Naive thymus-derived CD8-positive, alpha-beta T cell (primary cell): ENCODE data around the gene P2RX1. TPM values are rescaled to one million over a fixed set of nuclear protein-coding genes. Genes with fewer than 3 reads are reported as not detected.

Source experiments
- ATAC-seq, 2 donors: fragments of 150-1000 bp; cut with Tn5 transposase in 1 of 2; sonication (Bioruptor Pico), chemical (Tn5 transposase) in 1 of 2; 1 replicate in 1 of 2; 2 replicates in 1 of 2; pipeline ENCODE4 v1.10.0; 2021; ENCODE audit warnings: mild to moderate bottlenecking in 2 of 2, moderate library complexity in 2 of 2
- POLR2A ChIA-PET: fragments of 350-600 bp; sonication (Branson Sonifier 250); formaldehyde crosslinking; loops from one replicate; lab custom pipeline; 2021; ENCODE audit warnings: antibody characterized with exemption; lab: Charles Lee
- DNase-seq, 10 donors: peaks; one replicate each; pipeline versions ENCODE4 v3.0.0 to v3.0.0-alpha.2; 2020 to 2022
- H3K27ac Mint-ChIP-seq, 10 donors: one replicate each; pipeline ENCODE4 v1.8.0; 2020 to 2022; ENCODE audit warnings: mild to moderate bottlenecking in 10 of 10, mixed read lengths in 10 of 10, moderate library complexity in 4 of 10, inconsistent platforms in 1 of 10
- H3K27me3 Mint-ChIP-seq, 5 donors: one replicate each; pipeline ENCODE4 v1.8.0; 2021 to 2022; ENCODE audit warnings: mixed read lengths in 5 of 5
- H3K36me3 Mint-ChIP-seq, 3 donors: one replicate each; pipeline ENCODE4 v1.8.0; 2020 to 2022; ENCODE audit warnings: mixed read lengths in 3 of 3, mild to moderate bottlenecking in 2 of 3, inconsistent platforms in 1 of 3
- H3K4me1 Mint-ChIP-seq, 4 donors: one replicate each; pipeline ENCODE4 v1.8.0; 2021 to 2022; ENCODE audit warnings: mixed read lengths in 4 of 4
- H3K4me3 Mint-ChIP-seq, 10 donors: one replicate each; pipeline ENCODE4 v1.8.0; 2020 to 2022; ENCODE audit warnings: mild to moderate bottlenecking in 10 of 10, mixed read lengths in 10 of 10, moderate library complexity in 6 of 10, inconsistent platforms in 1 of 10
- H3K9me3 Mint-ChIP-seq, 9 donors: one replicate each; pipeline ENCODE4 v1.8.0; 2020 to 2022; ENCODE audit warnings: mixed read lengths in 9 of 9, mild to moderate bottlenecking in 3 of 9, inconsistent platforms in 1 of 9, moderate library complexity in 1 of 9
- polyA plus RNA-seq, 3 donors: library from polyadenylated mRNA; unstranded; fragments of 300-500 nt; fragmentation: Illumina TruSeq; gene quantifications; one replicate each; pipeline ENCODE4 v1.2.3, GENCODE V29; 2021
- total RNA-seq, 8 experiments: library from RNA in 2 of 8; stranded (reverse) in 2 of 8; gene quantifications; one replicate each; pipeline ENCODE4 v1.2.3 and lab custom pipeline; 2021 to 2026

P2RX1 gene
- 1 to 10 TPM; 1.1 to 1.6 TPM for total RNA-seq
- polyA plus RNA-seq, result not detected
- total RNA-seq (lab: John Stamatoyannopoulos, UW), result 0 to 0.98 (median 0.16) reads per million in 6 experiments

DNA sequence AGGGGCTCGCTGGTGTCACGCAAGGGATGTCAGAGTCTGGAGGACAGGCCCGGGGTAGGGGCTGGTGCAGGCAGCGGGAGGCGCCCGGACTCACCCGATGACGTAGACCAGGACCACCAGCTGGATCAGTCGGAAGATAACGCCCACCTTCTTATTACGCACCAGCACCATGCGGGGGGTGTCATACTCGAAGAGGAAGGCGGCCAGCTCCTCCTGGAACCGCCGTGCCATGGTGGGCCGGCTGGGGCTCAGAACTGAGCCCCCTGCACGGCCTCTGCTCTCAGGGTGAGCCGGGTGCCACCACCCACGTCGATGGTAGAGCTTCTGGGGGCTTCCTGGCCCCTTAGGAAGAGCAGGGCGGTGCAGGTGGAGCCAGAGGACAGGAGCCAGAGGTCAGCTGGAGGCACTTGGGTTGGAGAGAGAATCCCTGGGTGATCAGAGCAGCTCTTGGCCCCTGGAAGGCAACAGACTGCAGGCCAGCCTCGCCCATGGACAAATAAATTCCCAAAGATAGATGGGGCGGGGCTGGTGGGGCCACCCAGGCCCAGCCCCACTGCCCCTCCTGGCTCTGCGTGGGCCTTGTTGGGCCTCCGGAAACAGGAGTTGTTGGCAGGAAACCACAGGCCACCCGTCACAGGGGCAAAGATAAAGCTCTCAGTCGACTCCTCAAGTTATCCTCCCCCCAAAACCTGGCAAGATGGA is at the start of gene P2RX1:
Gene P2RX1, minus strand, starts transcription at position 471 of the 702 bp plus-strand sequence. Its CDS starts 240 bp downstream, at position 231.
- DNase-seq (peak in 7 of 10 donors; percentile 23 to 51 (median 47)), ATAC-seq (peak; percentile 47 to 58)
- Mint-ChIP-seq H3K9me3 (no peaks in the 10 kb centered on the region), H3K4me1 (peaks cover 25 to 64% (median 55%) of the 10 kb centered on the region in 4 donors), H3K36me3 (no peaks in the 10 kb centered on the region), H3K27ac (peak within 1 kb of the TSS; percentile 48 to 91 (median 83)), H3K27me3 (no peaks in the 10 kb centered on the region), H3K4me3 (peak within 1 kb of the TSS in 9 of 10 donors; percentile 36 to 85 (median 63))
- POLR2A ChIA-PET, result interaction anchor here (0.5 to 2.5 kb wide), 4 partner anchors 12 to 227 kb away, joined by 3 to 12 read pairs (median 6); partner anchors contain the start of genes CYB5D2 and ZZEF1

DNA sequence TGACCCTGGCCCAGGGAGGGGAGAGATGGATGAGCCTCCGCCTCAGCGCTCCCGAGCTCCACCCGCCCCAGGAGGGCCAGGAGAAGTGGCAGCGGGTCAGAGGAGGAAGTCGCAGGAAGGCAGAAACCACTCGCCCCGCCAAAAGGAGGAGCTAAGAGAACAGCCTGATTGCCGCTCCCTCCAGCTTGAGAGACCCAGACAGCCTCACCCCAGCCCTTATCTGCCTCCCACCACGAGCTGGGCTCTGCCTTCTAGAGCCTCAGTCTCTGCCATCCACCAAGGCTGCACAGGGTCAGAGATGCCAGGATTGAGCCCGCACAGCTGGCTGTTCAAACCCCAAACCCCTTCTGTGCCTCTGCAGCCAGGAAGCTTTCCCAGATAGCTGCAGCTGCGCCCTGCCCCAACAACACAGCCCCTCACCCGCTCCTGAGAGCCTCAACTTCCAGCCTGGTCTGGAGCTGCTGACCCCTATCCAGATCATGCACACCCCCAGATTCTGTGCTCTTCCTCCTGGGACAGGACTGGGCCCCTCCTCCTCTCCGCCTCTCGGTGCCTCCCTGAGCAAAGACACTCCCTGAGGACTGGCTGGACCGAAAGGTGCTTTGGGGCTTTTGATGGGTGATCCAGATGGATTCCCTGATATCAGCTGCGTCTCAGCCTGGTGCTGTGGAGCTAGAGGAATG is 49.0 kb upstream of the P2RX1 start:
- Mint-ChIP-seq H3K4me1 (peaks cover 28 to 60% (median 46%) of the 10 kb centered on the region in 4 donors), H3K27ac (peak overlapping the region; percentile 79 to 98 (median 95)), H3K4me3 (peak overlapping the region; percentile 82 to 96 (median 93)), H3K36me3 (peaks cover 0 to 7% (median 0%) of the 10 kb centered on the region in 3 donors), H3K9me3 (no peaks in the 10 kb centered on the region), H3K27me3 (no peaks in the 10 kb centered on the region)
- DNase-seq (peak; percentile 42 to 80 (median 62)), ATAC-seq (peak; percentile 56 to 65)
- POLR2A ChIA-PET, result interaction anchor here (0.6 to 3.3 kb wide), 13 partner anchors 9 to 804 kb away, joined by 3 to 20 read pairs (median 4); partner anchors contain the start of genes CYB5D2, NCBP3, P2RX1 and ZZEF1

DNA sequence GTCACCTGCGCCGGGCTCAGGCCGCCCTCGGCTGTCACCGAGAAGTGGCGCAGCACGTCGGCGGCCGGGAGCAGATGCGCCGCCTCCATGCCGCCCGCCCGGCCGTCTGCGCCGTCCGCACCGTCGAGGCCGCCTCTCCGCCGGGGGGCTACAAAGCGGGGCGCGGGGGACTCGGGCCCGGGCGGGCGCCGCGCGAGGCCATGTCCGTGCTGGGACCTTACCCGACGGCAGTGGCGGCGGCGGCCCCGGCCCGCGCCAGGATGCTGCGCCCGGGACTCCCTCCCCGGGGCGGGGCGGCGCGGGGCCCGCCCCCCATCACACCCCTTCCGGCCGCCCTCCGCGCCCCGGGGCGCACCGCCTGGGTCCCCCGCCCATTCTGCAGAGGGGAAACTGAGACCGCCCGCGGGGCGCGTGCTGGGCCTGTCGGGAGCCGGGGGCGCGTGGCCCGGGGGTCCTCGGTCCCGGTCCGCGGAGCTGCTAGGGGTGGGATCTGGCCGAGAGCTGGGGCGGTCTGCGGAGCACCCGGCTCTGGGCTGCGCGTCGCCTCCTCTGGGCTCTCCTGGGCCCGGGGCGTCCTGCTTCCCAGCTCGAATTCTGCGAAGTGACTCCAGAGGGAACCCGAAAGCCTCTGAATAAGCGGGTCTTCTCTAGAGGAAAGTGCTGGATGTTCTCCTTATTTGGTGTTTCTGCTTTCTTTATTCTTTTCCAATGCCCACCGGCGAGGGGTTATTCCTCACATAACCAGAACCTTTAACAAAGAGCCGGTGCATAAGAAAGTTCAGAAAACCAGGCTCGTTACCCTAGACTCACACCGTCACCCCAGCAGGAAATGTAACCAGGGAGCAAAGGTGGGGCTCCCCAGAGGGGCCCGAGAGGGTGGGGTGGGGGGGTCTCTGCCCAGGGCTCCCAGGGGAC is 48.2 kb upstream of the P2RX1 start, which contains the start of gene ATP2A3:
Gene ATP2A3, minus strand, starts transcription at position 235 of the 915 bp plus-strand sequence. Its CDS starts 146 bp downstream, at position 89.
- Mint-ChIP-seq H3K27me3 (no peaks in the 10 kb centered on the region), H3K27ac (peak within 1 kb of the TSS; percentile 79 to 98 (median 95)), H3K4me3 (peak within 1 kb of the TSS; percentile 83 to 96 (median 93)), H3K36me3 (peaks cover 0 to 9% (median 0%) of the 10 kb centered on the region in 3 donors), H3K9me3 (no peaks in the 10 kb centered on the region), H3K4me1 (peaks cover 30 to 68% (median 54%) of the 10 kb centered on the region in 4 donors)
- POLR2A ChIA-PET, result interaction anchor here (1.0 to 3.3 kb wide), 12 partner anchors 8 to 179 kb away, joined by 3 to 20 read pairs (median 5); partner anchors contain the start of genes CYB5D2, NCBP3, P2RX1 and ZZEF1
- ATAC-seq, result peak; percentile 69 to 70
- peak; percentile 32 to 74 (median 66) for DNase-seq

DNA sequence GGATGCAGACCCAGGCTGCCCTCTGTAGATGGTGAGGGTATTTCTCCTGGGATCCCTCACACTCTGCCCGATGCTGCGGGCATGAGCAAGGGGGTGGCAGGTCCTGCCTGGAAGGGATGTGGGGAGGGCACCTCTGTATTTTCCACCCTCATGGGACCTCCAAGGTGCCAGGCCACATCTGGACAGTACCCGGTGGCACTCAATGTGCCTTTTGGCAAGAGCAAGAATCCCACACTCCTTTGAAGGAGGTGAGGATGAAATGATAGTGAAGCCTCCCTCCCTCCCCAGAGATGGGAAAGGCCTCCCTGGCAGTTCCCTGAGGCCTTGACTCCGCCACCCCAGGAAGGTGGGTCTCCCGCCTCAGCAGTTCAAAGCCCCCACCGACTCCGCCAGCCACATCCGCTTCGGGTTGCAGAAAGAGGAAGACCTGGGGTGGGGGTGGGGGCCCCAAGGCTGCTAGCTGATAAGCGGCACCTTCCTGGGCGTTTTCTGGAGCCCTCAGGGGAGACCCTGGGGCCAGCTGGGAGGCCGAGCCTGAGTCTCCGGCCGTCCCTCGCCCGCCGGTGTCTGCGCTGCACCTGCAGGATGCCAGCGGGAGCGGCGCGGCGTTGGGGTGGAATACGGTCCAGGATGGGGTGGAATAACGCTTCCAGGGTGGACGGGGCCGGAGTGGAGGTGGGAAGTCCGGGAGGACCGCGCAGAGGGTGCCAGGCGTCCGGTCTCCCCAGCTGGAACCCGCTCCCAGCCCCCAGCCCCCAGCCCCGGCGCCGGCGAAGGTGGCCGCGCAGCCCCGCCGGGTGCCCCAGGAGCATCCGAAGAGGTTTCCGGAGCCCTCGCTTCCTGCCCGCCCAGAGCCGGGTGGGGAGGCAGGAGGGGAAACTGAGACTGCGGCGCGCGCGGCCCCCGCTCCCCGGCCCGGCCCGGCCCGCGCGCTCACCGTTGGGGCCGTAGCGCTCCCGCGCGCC is 47.3 kb upstream of the P2RX1 start:
- Mint-ChIP-seq H3K36me3 (peaks cover 0 to 14% (median 0%) of the 10 kb centered on the region in 3 donors), H3K4me1 (peaks cover 34 to 69% (median 60%) of the 10 kb centered on the region in 4 donors), H3K27me3 (no peaks in the 10 kb centered on the region), H3K27ac (peak overlapping the region in 9 of 10 donors; percentile 11 to 92 (median 85)), H3K4me3 (peak overlapping the region; percentile 82 to 94 (median 90)), H3K9me3 (no peaks in the 10 kb centered on the region)
- DNase-seq (peak; percentile 63 to 90 (median 76)), ATAC-seq (peak; percentile 48 to 64)
- POLR2A ChIA-PET, result interaction anchor here (0.5 to 3.3 kb wide), 8 partner anchors 8 to 240 kb away, joined by 3 to 20 read pairs (median 4); partner anchors contain the start of genes CYB5D2, HASPIN, NCBP3 and ZZEF1

DNA sequence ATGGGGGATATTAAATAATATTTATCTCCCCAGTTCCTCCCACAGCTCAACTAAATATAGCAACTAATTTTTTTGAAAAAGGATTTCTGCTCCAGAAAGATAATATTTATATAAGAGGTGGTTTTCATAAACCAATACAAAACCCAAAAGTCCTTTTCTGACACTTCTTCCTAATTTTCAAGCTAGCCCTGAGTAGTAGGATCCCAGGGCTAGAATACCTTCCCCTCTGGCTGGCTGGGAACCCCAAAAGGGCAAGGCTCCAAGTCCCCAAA is 46.6 kb upstream of the P2RX1 start:
- peaks cover 36 to 74% (median 65%) of the 10 kb centered on the region in 4 donors for H3K4me1 Mint-ChIP-seq
- DNase-seq (no peak), ATAC-seq (no peak)
- POLR2A ChIA-PET, result interaction anchor here (0.5 to 2.2 kb wide), 7 partner anchors 9 to 240 kb away, joined by 3 to 7 read pairs (median 3); partner anchors contain the start of genes HASPIN and NCBP3
- H3K27ac Mint-ChIP-seq, result peak overlapping the region; percentile 11 to 92 (median 84)
- no peaks in the 10 kb centered on the region for H3K27me3 Mint-ChIP-seq
- peak overlapping the region; percentile 82 to 94 (median 90) for H3K4me3 Mint-ChIP-seq
- H3K36me3 Mint-ChIP-seq, result peaks cover 0 to 16% (median 0%) of the 10 kb centered on the region in 3 donors
- H3K9me3 Mint-ChIP-seq, result no peaks in the 10 kb centered on the region

DNA sequence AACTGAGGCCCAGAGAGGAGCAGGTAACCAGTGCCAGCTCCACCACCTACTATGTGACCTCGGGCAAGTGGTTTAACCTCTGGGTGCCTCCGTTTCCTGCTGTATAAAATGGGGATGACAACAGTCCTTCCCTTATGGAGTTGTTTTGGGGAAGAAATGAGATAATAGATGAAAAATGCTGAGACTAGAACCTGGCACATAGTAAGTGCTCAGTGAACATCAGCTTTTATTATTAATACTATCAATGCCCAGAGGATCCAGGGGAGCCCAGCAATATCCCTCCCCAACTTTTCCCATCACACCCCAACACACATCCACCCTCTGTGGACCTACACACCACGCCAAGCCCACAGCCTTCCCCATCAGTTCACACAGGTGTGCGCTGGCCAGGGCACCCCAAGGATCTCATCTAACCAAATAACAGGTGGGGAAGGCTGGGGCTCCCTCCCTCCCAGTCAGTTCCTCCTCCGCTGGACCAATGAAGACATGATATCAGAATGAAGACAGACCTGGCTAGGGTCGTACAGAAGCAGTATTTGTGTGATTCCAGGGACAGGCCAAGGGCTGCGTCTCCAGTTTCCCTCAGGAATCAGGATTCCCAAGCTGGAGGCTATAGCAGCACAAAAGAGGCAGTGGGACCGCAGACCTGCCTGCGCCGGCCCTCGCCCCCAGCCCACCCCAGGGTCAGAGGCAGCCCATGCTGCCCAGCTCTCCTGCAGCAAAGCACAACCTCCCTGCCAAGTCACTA is 46.1 kb upstream of the P2RX1 start:
- Mint-ChIP-seq H3K4me1 (peaks cover 38 to 79% (median 69%) of the 10 kb centered on the region in 4 donors), H3K27ac (peak overlapping the region; percentile 12 to 92 (median 84)), H3K4me3 (peak overlapping the region; percentile 82 to 94 (median 90)), H3K36me3 (peaks cover 0 to 20% (median 0%) of the 10 kb centered on the region in 3 donors), H3K9me3 (no peaks in the 10 kb centered on the region), H3K27me3 (no peaks in the 10 kb centered on the region)
- no peak for ATAC-seq
- no peak for DNase-seq
- POLR2A ChIA-PET, result interaction anchor here (0.6 to 2.2 kb wide), 5 partner anchors 13 to 61 kb away, joined by 3 to 7 read pairs (median 3); no protein-coding TSS in a partner anchor

DNA sequence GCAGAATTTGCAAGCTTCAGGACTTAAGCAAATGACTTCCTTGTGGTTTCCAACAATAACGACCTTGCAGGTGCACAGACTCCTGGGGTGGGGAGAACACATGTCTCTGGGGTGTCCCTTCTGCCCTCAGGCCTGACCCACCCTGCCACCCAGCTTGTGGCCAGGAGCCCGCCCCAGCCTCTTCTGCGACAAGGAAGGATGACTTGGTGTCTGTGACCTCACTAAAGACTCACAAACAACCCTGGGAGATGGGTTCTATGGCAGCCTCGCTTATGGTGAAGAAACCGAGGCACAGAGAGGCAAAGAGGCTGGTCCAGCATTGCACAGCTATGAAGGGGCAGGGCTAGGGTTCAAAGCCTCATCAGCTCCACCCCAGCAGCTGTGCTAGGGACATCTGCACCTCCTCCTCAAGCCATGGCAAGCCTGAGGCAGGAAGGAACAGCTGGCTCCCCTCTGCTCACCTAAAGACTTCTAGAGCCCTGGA is 45.3 kb upstream of the P2RX1 start:
- DNase-seq, result peak in 7 of 10 donors; percentile 13 to 73 (median 25)
- Mint-ChIP-seq H3K36me3 (peaks cover 0 to 27% (median 0%) of the 10 kb centered on the region in 3 donors), H3K27ac (peak overlapping the region; percentile 73 to 92 (median 84)), H3K9me3 (no peaks in the 10 kb centered on the region), H3K27me3 (no peaks in the 10 kb centered on the region), H3K4me1 (peaks cover 45 to 82% (median 72%) of the 10 kb centered on the region in 4 donors), H3K4me3 (peak overlapping the region; percentile 82 to 94 (median 90))
- POLR2A ChIA-PET, result interaction anchor here (0.6 to 2.2 kb wide), 9 partner anchors 12 to 62 kb away, joined by 3 to 7 read pairs (median 3); no protein-coding TSS in a partner anchor
- no peak for ATAC-seq

DNA sequence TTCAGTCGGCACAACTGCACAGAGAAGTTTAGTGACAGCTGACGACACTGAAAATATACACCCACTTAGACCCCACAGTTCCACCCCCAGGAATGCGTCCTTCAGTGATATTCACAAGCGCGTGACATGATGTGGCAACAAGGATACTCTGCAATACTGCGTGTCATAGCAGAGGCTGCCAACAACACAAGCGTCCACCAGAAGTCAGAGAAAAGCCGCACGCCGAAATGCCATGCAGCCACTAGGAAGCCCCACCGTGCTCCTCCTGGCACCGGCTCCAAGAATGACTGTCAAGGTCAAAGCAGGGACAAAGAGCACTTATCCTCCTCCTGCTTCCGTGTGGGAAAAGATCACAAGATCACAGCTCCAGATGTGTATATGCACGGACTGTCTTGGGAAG is 44.5 kb upstream of the P2RX1 start:
- Mint-ChIP-seq H3K4me1 (peaks cover 48 to 88% (median 77%) of the 10 kb centered on the region in 4 donors), H3K4me3 (peak overlapping the region; percentile 82 to 94 (median 90)), H3K36me3 (peaks cover 0 to 36% (median 0%) of the 10 kb centered on the region in 3 donors), H3K9me3 (no peaks in the 10 kb centered on the region), H3K27me3 (no peaks in the 10 kb centered on the region), H3K27ac (peak overlapping the region; percentile 73 to 91 (median 86))
- POLR2A ChIA-PET, result interaction anchor here (0.6 to 1.5 kb wide), 6 partner anchors 11 to 46 kb away, joined by 3 to 4 read pairs (median 3); no protein-coding TSS in a partner anchor
- no peak for DNase-seq
- no peak for ATAC-seq

DNA sequence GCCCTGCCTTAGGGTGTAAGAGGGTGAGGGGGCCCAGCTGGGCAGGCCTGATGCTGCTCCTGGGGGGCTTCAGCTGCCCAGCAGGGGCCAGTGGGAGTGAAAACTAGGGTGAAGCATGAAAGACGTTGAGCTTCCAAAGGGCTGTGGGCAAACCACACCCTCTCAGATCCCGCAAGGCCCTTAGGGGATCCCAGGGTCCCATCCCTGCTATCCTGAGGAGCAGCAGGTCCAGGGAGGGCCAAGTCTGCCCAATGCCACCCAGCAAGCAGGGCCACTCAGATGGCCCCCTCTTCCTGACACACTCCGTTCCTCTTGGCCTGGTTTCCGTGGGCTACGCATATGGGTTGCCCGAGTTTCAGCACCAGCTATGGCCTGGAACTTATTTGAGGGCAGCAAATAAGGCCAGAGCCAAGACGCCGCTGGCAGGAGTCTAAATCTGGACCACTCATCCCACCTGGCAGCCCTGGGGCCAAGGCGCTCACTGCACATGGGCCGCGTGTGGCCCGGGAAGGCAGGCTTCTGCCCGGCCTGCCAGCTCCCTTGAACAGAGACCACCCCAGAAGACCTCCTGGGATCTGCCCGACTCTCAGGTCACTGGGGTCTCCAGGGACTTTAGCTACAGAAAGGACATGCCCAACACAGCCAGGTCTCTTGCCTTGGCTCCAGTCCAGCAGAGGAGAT is 43.8 kb upstream of the P2RX1 start:
- ATAC-seq, result no peak

More for the DNA sequence above, 43.8 kb upstream of the P2RX1 start:
- POLR2A ChIA-PET, result interaction anchor here (0.8 to 1.5 kb wide), 2 partner anchors 10 to 16 kb away, joined by 3 read pairs; no protein-coding TSS in a partner anchor
- Mint-ChIP-seq H3K9me3 (no peaks in the 10 kb centered on the region), H3K4me1 (peaks cover 43 to 87% (median 75%) of the 10 kb centered on the region in 4 donors), H3K27me3 (no peaks in the 10 kb centered on the region), H3K36me3 (peaks cover 0 to 38% (median 0%) of the 10 kb centered on the region in 3 donors), H3K27ac (peak overlapping the region; percentile 73 to 91 (median 86)), H3K4me3 (peak overlapping the region; percentile 82 to 94 (median 90))
- DNase-seq, result no peak
